Measurements from ENCODE around the gene KRT37. TPM values are rescaled to one million over a fixed set of nuclear protein-coding genes. Genes with fewer than 3 reads are reported as not detected.

Gene KRT37
- total RNA-seq, 1 experiment from 2014 or later, result not detected

- H4K5ac ChIP-seq (ENCODE audit: insufficient read length, low read depth, low read length), result no peak overlapping the region
Observed at GRCh38 chr17:41437769-41438168, 13.4 kb upstream of the KRT37 start.

More at GRCh38 chr17:41437769-41438168, 13.4 kb upstream of the KRT37 start:
- Mint-ChIP-seq H3K9me3 (no peaks in the 10 kb centered on the region; a peak in 1 of 5 replicates), H3K27me3 (ENCODE audit: low read depth) (peaks cover 10% of the 10 kb centered on the region), H3K4me1 (peaks cover 2 to 4% of the 10 kb centered on the region in 2 experiments), H3K4me3 (no peak overlapping the region), H3K36me3 (ENCODE audit: insufficient read depth in 1 of 3, low read depth in 3 of 3) (no peaks in the 10 kb centered on the region; a peak in 1 of 7 replicates), H3K27ac (peak overlapping the region in 1 of 3 experiments; percentile 62; a peak in 1 of 7 replicates)
- Histone ChIP-seq H4K20me1 (ENCODE audit: control insufficient read depth, insufficient read depth, insufficient read length) (no peaks in the 10 kb centered on the region), H2BK12ac (ENCODE audit: insufficient read length, low read depth, low read length) (no peak overlapping the region), H3K4ac (ENCODE audit: low read depth, low read length) (no peak overlapping the region), H2BK120ac (ENCODE audit: low read depth, low read length, poor library complexity, severe bottlenecking) (no peak overlapping the region), H3K79me2 (ENCODE audit: insufficient read depth, low read length) (no peaks in the 10 kb centered on the region), H2BK15ac (ENCODE audit: low read depth, low read length) (no peak overlapping the region), H3K27ac (ENCODE audit: insufficient read length, low read depth, low read length) (no peak overlapping the region), H3K4me1 (ENCODE audit: insufficient read depth, low read length) (no peaks in the 10 kb centered on the region), H3K18ac (ENCODE audit: insufficient read length, low read depth, low read length) (no peak overlapping the region), H3K23ac (ENCODE audit: insufficient read length, low read depth, low read length) (no peak overlapping the region), H3K9ac (ENCODE audit: extremely low read depth, insufficient read length, low read length) (no peak overlapping the region), H4K91ac (ENCODE audit: insufficient read length, low read depth, low read length) (no peak overlapping the region), H3K14ac (ENCODE audit: insufficient read depth, low read length) (no peak overlapping the region), H3K4me2 (ENCODE audit: insufficient read depth, insufficient read length, low read length) (no peak overlapping the region), H3K23me2 (ENCODE audit: insufficient read length, low read depth, low read length, poor library complexity, severe bottlenecking) (no peaks in the 10 kb centered on the region), H3K56ac (ENCODE audit: insufficient read length, low read depth, low read length) (no peak overlapping the region), H4K8ac (replicated peaks; ENCODE audit: insufficient read length, low read depth, low read length) (no peak overlapping the region), H3K27me3 (ENCODE audit: insufficient read depth, low read length) (no peaks in the 10 kb centered on the region), H2AFZ (ENCODE audit: low read length) (no peak overlapping the region), H3K79me1 (ENCODE audit: insufficient read depth, low read depth, low read length, poor library complexity, severe bottlenecking) (no peaks in the 10 kb centered on the region), H3T11ph (ENCODE audit: low read length) (no peak overlapping the region), H3K9me3 (ENCODE audit: control insufficient read depth, low read depth, low read length) (no peaks in the 10 kb centered on the region), H2BK20ac (ENCODE audit: low read depth, low read length, poor library complexity, severe bottlenecking) (no peak overlapping the region), H2BK5ac (ENCODE audit: insufficient read length, low read length) (no peak overlapping the region), H2AK5ac (ENCODE audit: insufficient read length, low read length) (no peak overlapping the region)
- TF ChIP-seq, protein P1, sequence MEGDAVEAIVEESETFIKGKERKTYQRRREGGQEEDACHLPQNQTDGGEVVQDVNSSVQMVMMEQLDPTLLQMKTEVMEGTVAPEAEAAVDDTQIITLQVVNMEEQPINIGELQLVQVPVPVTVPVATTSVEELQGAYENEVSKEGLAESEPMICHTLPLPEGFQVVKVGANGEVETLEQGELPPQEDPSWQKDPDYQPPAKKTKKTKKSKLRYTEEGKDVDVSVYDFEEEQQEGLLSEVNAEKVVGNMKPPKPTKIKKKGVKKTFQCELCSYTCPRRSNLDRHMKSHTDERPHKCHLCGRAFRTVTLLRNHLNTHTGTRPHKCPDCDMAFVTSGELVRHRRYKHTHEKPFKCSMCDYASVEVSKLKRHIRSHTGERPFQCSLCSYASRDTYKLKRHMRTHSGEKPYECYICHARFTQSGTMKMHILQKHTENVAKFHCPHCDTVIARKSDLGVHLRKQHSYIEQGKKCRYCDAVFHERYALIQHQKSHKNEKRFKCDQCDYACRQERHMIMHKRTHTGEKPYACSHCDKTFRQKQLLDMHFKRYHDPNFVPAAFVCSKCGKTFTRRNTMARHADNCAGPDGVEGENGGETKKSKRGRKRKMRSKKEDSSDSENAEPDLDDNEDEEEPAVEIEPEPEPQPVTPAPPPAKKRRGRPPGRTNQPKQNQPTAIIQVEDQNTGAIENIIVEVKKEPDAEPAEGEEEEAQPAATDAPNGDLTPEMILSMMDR (conservative IDR thresholded peaks at IDR 0.05), result no peak
- no CpG with 5 or more reads among the region's 9 CpGs for WGBS (ENCODE audit: extremely low coverage, insufficient read length, low lambda C conversion rate)
- no peak for DNase-seq
